ENCODE data around the gene SELENBP1.

The SELENBP1 gene

GRCh38 chr1:151326619-151327222, 45.8 kb downstream of the SELENBP1 start:
- peaks cover 17% of the 10 kb centered on the region for H3K36me3 ChIP-seq (ENCODE audit: control insufficient read depth, insufficient read depth, low read length)
- H3K9me3 ChIP-seq (ENCODE audit: control insufficient read depth, low read length): no peaks in the 10 kb centered on the region
- peak in 2 of 3 donors; percentile 50 for DNase-seq
- H3K27me3 ChIP-seq (replicated peaks; ENCODE audit: control insufficient read depth, insufficient read depth, low read length, poor library complexity, severe bottlenecking): no peaks in the 10 kb centered on the region
- H3K4me1 ChIP-seq (ENCODE audit: control insufficient read depth, insufficient read depth, low read length, poor library complexity, severe bottlenecking): peaks cover 20% of the 10 kb centered on the region
- H3K27ac ChIP-seq (ENCODE audit: insufficient read depth, low read length, poor library complexity, severe bottlenecking): peak overlapping the region; percentile 94
- H3K4me3 ChIP-seq (ENCODE audit: insufficient read depth, low read depth, low read length, poor library complexity, severe bottlenecking): peak overlapping the region; percentile 67

- peaks cover 17% of the 10 kb centered on the region for H3K36me3 ChIP-seq (ENCODE audit: control insufficient read depth, insufficient read depth, low read length)
- H3K27me3 ChIP-seq (replicated peaks; ENCODE audit: control insufficient read depth, insufficient read depth, low read length, poor library complexity, severe bottlenecking): no peaks in the 10 kb centered on the region
- H3K9me3 ChIP-seq (ENCODE audit: control insufficient read depth, low read length): no peaks in the 10 kb centered on the region
- peak overlapping the region; percentile 67 for H3K4me3 ChIP-seq (ENCODE audit: insufficient read depth, low read depth, low read length, poor library complexity, severe bottlenecking)
- H3K27ac ChIP-seq (ENCODE audit: insufficient read depth, low read length, poor library complexity, severe bottlenecking): peak overlapping the region; percentile 94
- no peak for DNase-seq
- H3K4me1 ChIP-seq (ENCODE audit: control insufficient read depth, insufficient read depth, low read length, poor library complexity, severe bottlenecking): peaks cover 20% of the 10 kb centered on the region
Observed at GRCh38 chr1:151325646-151326429, 46.7 kb downstream of the SELENBP1 start.

DNA sequence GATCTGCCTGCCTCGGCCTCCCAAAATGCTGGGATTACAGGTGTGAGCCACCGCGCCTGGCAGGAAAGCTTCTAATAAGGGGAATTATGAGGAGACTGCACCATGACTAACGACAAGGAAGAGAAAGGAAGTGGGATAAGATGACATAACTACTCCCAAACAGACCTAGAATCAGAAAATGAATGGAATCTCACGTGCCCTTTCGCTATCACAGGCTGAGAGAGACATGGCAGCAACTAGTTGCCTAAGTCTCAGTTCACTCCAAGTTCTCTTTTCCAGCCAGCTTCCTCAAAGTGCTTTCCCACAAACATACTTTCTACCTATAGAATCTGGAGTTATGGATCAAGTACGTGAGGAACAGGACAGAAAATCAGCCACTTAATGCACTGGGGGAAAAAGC, 47.3 kb downstream of the SELENBP1 start:
- H3K27ac ChIP-seq (ENCODE audit: insufficient read depth, low read length, poor library complexity, severe bottlenecking): peak overlapping the region; percentile 0
- peaks cover 20% of the 10 kb centered on the region for H3K4me1 ChIP-seq (ENCODE audit: control insufficient read depth, insufficient read depth, low read length, poor library complexity, severe bottlenecking)
- H3K4me3 ChIP-seq (ENCODE audit: insufficient read depth, low read depth, low read length, poor library complexity, severe bottlenecking): no peak overlapping the region
- peaks cover 17% of the 10 kb centered on the region for H3K36me3 ChIP-seq (ENCODE audit: control insufficient read depth, insufficient read depth, low read length)
- H3K9me3 ChIP-seq (ENCODE audit: control insufficient read depth, low read length): no peaks in the 10 kb centered on the region
- DNase-seq: no peak
- H3K27me3 ChIP-seq (replicated peaks; ENCODE audit: control insufficient read depth, insufficient read depth, low read length, poor library complexity, severe bottlenecking): no peaks in the 10 kb centered on the region

DNA sequence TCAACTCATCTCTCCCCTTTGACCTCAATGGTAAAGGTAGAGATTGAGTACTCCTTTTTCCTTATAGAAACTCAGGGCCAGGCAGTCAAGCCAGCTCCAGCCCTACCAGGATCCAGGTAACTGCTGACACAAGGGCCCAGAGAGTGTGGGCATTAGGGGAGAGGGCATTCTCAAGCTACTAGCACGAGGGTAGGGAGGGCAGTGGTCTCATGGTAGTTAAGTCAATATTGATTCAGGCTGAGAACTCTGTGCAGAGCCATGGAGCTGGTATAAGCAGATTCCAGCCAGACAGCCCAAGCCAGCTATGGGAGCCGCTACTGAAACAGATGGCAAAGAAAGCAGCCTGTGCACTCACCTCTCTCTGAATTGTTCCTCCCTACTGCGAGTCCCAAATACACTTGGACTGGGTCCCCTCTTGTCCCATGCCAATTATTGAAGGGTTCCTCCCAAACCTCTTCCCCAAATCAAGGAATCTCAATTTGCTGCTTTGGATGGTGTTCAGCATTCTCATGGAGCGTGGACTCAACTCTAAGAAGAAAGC, 48.0 kb downstream of the SELENBP1 start:
- H3K27ac ChIP-seq (ENCODE audit: insufficient read depth, low read length, poor library complexity, severe bottlenecking): no peak overlapping the region
- H3K4me1 ChIP-seq (ENCODE audit: control insufficient read depth, insufficient read depth, low read length, poor library complexity, severe bottlenecking): peaks cover 24% of the 10 kb centered on the region
- no peaks in the 10 kb centered on the region for H3K27me3 ChIP-seq (replicated peaks; ENCODE audit: control insufficient read depth, insufficient read depth, low read length, poor library complexity, severe bottlenecking)
- peaks cover 18% of the 10 kb centered on the region for H3K36me3 ChIP-seq (ENCODE audit: control insufficient read depth, insufficient read depth, low read length)
- DNase-seq: no peak
- H3K9me3 ChIP-seq (ENCODE audit: control insufficient read depth, low read length): no peaks in the 10 kb centered on the region
- no peak overlapping the region for H3K4me3 ChIP-seq (ENCODE audit: insufficient read depth, low read depth, low read length, poor library complexity, severe bottlenecking)

DNA sequence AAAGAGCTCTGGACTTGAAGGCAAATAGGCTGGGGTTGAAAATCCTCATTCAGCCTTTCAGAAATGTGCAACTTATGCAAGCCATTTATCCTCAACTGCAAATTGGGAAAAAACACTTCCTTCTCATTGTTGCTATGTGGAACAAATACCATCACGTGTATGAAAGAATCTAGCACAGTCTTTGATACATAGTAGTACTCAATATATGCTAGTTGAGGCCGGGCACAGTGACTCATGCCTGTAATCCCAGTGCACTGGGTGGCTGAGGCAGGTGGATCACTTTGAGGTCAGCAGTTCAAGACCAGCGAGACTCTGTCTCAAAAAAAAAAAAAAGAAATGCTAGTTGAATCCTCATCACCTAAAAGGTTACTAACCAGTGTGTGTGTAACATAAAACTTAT, 53.5 kb downstream of the SELENBP1 start:
- no peaks in the 10 kb centered on the region for H3K27me3 ChIP-seq (replicated peaks; ENCODE audit: control insufficient read depth, insufficient read depth, low read length, poor library complexity, severe bottlenecking)
- peaks cover 32% of the 10 kb centered on the region for H3K36me3 ChIP-seq (ENCODE audit: control insufficient read depth, insufficient read depth, low read length)
- peaks cover 7% of the 10 kb centered on the region for H3K4me1 ChIP-seq (ENCODE audit: control insufficient read depth, insufficient read depth, low read length, poor library complexity, severe bottlenecking)
- no peaks in the 10 kb centered on the region for H3K9me3 ChIP-seq (ENCODE audit: control insufficient read depth, low read length)
- no peak for DNase-seq
- H3K27ac ChIP-seq (ENCODE audit: insufficient read depth, low read length, poor library complexity, severe bottlenecking): no peak overlapping the region
- H3K4me3 ChIP-seq (ENCODE audit: insufficient read depth, low read depth, low read length, poor library complexity, severe bottlenecking): no peak overlapping the region

GRCh38 chr1:151315565-151316235, 56.8 kb downstream of the SELENBP1 start:
- Histone ChIP-seq H3K4me3 (ENCODE audit: insufficient read depth, low read depth, low read length, poor library complexity, severe bottlenecking) (no peak overlapping the region), H3K36me3 (ENCODE audit: control insufficient read depth, insufficient read depth, low read length) (peaks cover 36% of the 10 kb centered on the region), H3K27me3 (replicated peaks; ENCODE audit: control insufficient read depth, insufficient read depth, low read length, poor library complexity, severe bottlenecking) (no peaks in the 10 kb centered on the region), H3K27ac (ENCODE audit: insufficient read depth, low read length, poor library complexity, severe bottlenecking) (no peak overlapping the region), H3K4me1 (ENCODE audit: control insufficient read depth, insufficient read depth, low read length, poor library complexity, severe bottlenecking) (peaks cover 20% of the 10 kb centered on the region), H3K9me3 (ENCODE audit: control insufficient read depth, low read length) (no peaks in the 10 kb centered on the region)
- DNase-seq: no peak
